Thyroid gland (tissue), 4 donors: Measurements from ENCODE around the gene PLEKHF1. TPM values are rescaled to one million over a fixed set of nuclear protein-coding genes. Genes with fewer than 3 reads are reported as not detected.

Experiments
- DNase-seq, 2 donors: peaks; one replicate each; pipeline ENCODE4 v3.0.0-alpha.2; 2019
- H3K27ac ChIP-seq, 3 donors: fragments of 200-600 bp; sonication (generic); 1 replicate in 2 of 3; 2 replicates in 1 of 3; pipeline ENCODE4 v1.5.1; 2016 to 2019; ENCODE audit warnings: mild to moderate bottlenecking in 1 of 3, moderate library complexity in 1 of 3
- H3K27me3 ChIP-seq: fragments of 200-600 bp; sonication (generic); one replicate; pipeline ENCODE4 v1.5.1; 2019
- H3K36me3 ChIP-seq, 2 donors: fragments of 200-600 bp; sonication (generic); one replicate each; pipeline ENCODE4 v1.5.1; 2016 to 2019
- H3K4me1 ChIP-seq, 2 donors: fragments of 200-600 bp; sonication (generic); one replicate each; pipeline ENCODE4 v1.5.1; 2017 to 2019
- H3K4me3 ChIP-seq, 3 donors: fragments of 200-600 bp; sonication (generic); replicated peaks in 1 of 3; 1 replicate in 2 of 3; 2 replicates in 1 of 3; pipeline ENCODE4 v1.5.1; 2016; ENCODE audit warnings: mild to moderate bottlenecking in 1 of 3
- H3K9me3 ChIP-seq: fragments of 200-600 bp; sonication (generic); one replicate; pipeline ENCODE4 v1.5.1; 2017
- CTCF ChIP-seq, 6 experiments: fragments of 200-600 bp in 3 of 6; fragments of 450-650 bp in 3 of 6; sonication (generic) in 3 of 6; IDR thresholded peaks; one replicate each; pipeline ENCODE4 v1.5.1; 2016 to 2019; ENCODE audit warnings: antibody characterized with exemption in 6 of 6, mild to moderate bottlenecking in 2 of 6, inconsistent platforms in 1 of 6, moderate library complexity in 1 of 6
- POLR2A ChIP-seq, 2 donors: fragments of 450-650 bp; IDR thresholded peaks; one replicate each; pipeline ENCODE4 v1.6.1; 2017; ENCODE audit warnings: antibody characterized with exemption in 2 of 2, mild to moderate bottlenecking in 2 of 2, moderate library complexity in 1 of 2
- WGBS, 2 donors: methylation state at CpG; one replicate each; pipeline ENCODE4 v1.1.5; 2017; 5-methylcytosine and 5-hydroxymethylcytosine counted together
- intact Hi-C: fragments of 100-400 bp; cut with DNase I; formaldehyde crosslinking; loops from one replicate; pipeline ENCODE4 v1.15.1; 2023
- total RNA-seq, 4 donors: library from RNA; depleted of rRNA; stranded (reverse); fragments of >200 nt; gene quantifications; one replicate each; pipeline ENCODE4 v1.2.3, GENCODE V29; 2016

Gene PLEKHF1
- total RNA-seq, 4 donors from 2014 or later = 12.1 to 20.3 (median 16.5) TPM

- WGBS, 2 donors = 80 to 93% methylated on average over 4 to 7 of the region's 7 CpGs
- H3K36me3 ChIP-seq = peaks cover 9 to 25% of the 10 kb centered on the region in 2 donors
- no peak overlapping the region for H3K4me3 ChIP-seq
- no peaks in the 10 kb centered on the region for H3K27me3 ChIP-seq
- TF ChIP-seq CTCF (IDR thresholded peaks at IDR 0.05) = no peak
- no peak for TF ChIP-seq POLR2A (IDR thresholded peaks at IDR 0.05)
- H3K9me3 ChIP-seq = no peaks in the 10 kb centered on the region
- no peaks in the 10 kb centered on the region for H3K4me1 ChIP-seq
- no peak overlapping the region for H3K27ac ChIP-seq
- intact Hi-C loops = loop anchor here (5.0 kb wide), 1 partner anchor 39 kb away; no protein-coding TSS in a partner anchor
- DNase-seq = no peak
These were observed 46.8 kb upstream of the PLEKHF1 start for GRCh38 chr19:29618434-29618833.

GRCh38 chr19:29618871-29619270 is 46.4 kb upstream of the PLEKHF1 start:
- DNase-seq = no peak
- H3K4me3 ChIP-seq = no peak overlapping the region
- H3K9me3 ChIP-seq = no peaks in the 10 kb centered on the region
- H3K4me1 ChIP-seq = no peaks in the 10 kb centered on the region
- H3K36me3 ChIP-seq = peaks cover 4 to 21% of the 10 kb centered on the region in 2 donors
- no peaks in the 10 kb centered on the region for H3K27me3 ChIP-seq
- no peak overlapping the region for H3K27ac ChIP-seq
- intact Hi-C loops = loop anchor here (5.0 kb wide), 1 partner anchor 38 kb away; no protein-coding TSS in a partner anchor
- TF ChIP-seq CTCF (IDR thresholded peaks at IDR 0.05) (no peak), POLR2A (IDR thresholded peaks at IDR 0.05) (no peak)
- WGBS, 2 donors = 18 to 47% methylated on average over 1 to 7 of the region's 7 CpGs

GRCh38 chr19:29620931-29621351 is 44.3 kb upstream of the PLEKHF1 start:
- WGBS, 2 donors = 72 to 73% methylated on average over 14 to 15 of the region's 15 CpGs
- TF ChIP-seq POLR2A (IDR thresholded peaks at IDR 0.05) (no peak), CTCF (IDR thresholded peaks at IDR 0.05) (no peak)
- no peaks in the 10 kb centered on the region for H3K4me1 ChIP-seq
- intact Hi-C loops = no loop called here
- H3K27ac ChIP-seq = no peak overlapping the region
- no peak overlapping the region for H3K4me3 ChIP-seq
- H3K9me3 ChIP-seq = no peaks in the 10 kb centered on the region
- H3K27me3 ChIP-seq = no peaks in the 10 kb centered on the region
- no peak for DNase-seq
- H3K36me3 ChIP-seq = peaks cover 0 to 3% of the 10 kb centered on the region in 2 donors

GRCh38 chr19:29622166-29623070 is 42.8 kb upstream of the PLEKHF1 start:
- Histone ChIP-seq H3K27me3 (no peaks in the 10 kb centered on the region), H3K36me3 (no peaks in the 10 kb centered on the region), H3K4me1 (no peaks in the 10 kb centered on the region), H3K9me3 (no peaks in the 10 kb centered on the region), H3K4me3 (no peak overlapping the region), H3K27ac (no peak overlapping the region)
- no peak for DNase-seq
- TF ChIP-seq POLR2A (IDR thresholded peaks at IDR 0.05) (no peak), CTCF (IDR thresholded peaks at IDR 0.05) (no peak)
- intact Hi-C loops = no loop called here
- 61 to 71% methylated on average over 22 to 23 of the region's 23 CpGs for WGBS, 2 donors
